Measurements from ENCODE around the gene MED25.

Gene MED25

DNA sequence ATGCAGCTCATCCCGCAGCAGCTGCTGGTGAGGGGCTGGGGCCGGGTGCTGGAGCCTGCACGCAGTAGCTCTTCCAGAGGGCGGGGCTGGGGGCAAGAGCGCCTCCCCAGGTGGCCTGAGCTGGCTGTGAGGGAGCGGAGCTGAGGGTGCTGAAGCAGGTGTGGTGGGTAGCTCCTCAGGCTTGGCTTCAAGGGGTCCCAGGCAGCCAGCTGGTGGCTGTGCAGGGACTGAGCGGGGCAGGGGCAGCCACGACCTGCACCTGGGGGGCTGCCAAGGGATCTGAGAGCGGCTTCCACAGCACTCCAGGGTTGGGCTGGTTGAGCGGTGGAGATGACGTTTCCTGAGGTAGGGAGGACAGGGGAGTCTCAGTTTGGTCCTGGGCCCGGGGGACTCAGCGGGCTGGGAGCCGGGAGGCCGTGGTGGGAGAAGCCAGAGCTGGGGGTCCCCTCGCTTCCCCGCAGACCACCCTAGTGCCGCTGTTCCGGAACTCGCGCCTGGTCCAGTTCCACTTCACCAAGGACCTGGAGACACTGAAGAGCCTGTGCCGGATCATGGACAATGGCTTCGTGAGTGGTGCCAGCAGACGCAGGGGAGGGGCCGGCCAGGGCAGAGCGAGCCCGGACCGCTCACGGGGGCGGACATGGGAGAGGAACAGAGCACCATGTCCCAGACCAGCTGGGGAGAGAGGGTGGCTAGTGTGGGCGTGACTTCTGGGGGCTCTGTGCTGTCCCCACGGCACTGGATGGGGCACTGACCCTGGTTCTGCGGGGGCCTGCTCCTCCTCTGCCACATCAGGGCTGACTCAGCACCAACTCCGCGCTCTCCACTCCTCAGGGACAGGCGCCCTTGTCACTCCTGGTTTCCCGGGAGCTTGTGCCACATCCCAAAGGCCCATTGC lies 40.2 kb downstream of the MED25 start:
- DNase-seq (ENCODE audit: low read depth), result no peak

DNA sequence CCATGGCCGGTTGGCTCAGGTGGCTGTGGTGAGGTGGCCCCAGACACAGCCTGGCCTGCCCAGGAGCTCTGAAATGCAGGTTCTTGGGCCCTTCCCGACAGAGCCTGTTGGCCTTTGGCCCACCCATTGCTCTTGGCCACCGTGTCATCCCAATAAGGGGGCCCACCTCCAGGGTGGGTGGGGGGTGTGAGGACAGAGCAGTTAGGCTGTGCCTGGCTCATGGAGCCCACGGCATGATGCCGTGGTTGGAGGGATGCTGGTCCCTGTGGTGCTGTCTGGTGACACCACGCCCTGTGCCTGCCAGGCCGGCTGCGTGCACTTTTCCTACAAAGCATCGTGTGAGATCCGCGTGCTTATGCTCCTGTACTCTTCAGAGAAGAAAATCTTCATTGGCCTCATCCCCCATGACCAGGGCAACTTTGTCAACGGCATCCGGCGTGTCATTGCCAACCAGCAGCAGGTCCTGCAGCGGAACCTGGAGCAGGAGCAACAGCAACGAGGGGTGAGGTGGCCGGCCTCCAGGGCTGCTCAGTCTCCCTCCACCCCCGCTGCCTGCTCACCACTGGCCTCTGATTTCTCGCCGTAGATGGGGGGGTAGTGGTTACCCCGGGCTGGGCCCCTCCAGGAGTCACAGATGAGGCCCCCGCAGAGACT lies 41.7 kb downstream of the MED25 start:
- no peak for DNase-seq (ENCODE audit: low read depth)

DNA sequence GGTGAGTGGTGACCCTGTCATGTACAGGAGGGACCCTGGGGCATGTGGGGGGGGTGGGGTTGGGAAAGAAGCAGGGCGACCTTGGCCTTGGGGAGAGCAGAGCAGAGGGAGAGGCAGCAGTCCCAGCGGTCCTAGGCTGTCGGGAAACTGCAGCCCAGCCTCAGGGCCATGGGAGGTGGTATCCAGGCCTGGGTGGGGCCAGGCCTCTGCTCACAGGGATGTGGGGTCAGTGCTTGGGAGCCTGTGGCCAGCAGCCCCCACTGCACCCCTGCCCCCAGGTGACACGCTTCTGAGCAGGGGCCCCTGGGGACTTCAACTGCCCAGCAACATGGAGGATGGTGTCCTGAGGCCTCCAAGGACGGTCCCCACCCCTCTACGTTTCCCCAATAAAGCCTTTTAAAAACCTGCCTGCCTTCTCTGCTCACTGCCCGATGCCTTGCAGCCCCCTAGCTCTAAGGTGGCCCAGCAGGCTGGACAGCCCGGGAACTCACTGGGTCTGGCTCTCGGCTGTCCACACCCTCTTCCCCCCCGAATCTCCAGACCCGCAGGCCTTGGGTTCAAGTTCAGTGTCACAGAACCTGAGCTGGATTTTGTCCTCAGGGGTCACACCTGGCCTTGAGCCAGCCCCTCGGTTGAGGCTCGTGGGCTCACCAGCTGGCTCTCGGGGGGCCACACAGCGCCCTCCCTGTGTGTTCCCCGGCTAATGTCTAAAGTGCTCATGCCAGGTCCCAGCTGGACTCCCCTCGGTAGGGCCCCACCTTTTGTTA lies 42.4 kb downstream of the MED25 start:
- DNase-seq (ENCODE audit: low read depth), result no peak

DNA sequence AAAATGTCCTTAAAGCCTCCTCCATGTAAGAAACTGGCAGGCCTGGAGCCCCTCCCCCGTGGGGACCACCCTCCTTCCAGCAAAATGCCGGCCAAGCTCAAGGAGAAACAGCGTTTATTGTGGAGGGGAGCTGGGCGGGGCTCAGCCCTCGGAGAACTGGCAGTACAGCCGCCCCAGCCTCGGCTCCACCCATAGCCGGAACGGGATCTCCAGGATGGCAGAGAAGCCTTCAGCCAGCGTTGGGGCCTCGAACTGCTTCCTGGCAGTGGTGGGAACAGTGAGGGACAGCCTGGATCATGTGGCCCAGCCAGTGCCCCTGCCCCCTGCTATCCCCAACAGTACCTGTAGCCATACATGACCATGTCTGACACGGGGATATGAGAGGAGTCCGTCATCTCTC lies 43.0 kb downstream of the MED25 start:
- no peak for DNase-seq (ENCODE audit: low read depth)

DNA sequence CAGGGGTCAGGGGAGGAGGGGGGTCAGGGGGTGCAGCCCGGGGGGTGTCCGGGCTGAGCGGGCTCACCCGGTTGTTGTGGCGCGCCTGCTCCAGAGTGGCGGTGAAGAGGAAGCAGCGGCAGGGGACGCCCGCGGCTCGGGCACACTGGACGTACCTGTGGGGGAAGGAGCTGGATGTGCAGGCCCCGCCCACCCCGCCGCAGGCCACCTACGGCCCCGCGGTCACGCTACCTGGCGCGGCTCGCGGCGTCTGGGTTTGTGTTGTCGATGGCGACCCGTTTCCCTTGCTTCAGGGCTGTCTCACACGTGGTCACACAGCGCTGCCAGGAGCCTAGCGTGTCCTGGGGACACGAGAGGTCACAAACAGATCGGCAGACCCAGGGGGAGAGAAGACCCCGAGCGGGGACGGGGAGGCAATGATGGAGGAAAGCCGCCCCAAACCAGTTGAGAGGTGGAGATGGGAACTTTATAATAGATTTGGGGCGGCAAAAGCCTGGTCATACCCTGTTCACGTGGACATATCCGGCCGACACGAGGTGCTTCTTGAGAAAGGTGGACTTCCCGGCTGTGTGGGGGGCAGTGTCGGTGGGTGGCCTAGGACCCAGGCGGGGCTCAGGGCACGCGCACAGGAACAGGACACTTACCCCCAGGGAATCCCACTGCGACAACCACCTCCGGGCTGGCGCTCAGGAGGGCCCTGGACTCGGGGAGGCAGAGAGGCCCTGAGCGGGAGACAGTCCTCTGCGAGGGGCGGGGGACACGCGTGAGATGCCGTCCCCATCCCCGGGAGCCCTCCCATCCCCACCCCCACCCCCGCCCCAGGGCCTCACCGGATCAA lies 43.7 kb downstream of the MED25 start:
- DNase-seq (ENCODE audit: low read depth), result no peak

DNA sequence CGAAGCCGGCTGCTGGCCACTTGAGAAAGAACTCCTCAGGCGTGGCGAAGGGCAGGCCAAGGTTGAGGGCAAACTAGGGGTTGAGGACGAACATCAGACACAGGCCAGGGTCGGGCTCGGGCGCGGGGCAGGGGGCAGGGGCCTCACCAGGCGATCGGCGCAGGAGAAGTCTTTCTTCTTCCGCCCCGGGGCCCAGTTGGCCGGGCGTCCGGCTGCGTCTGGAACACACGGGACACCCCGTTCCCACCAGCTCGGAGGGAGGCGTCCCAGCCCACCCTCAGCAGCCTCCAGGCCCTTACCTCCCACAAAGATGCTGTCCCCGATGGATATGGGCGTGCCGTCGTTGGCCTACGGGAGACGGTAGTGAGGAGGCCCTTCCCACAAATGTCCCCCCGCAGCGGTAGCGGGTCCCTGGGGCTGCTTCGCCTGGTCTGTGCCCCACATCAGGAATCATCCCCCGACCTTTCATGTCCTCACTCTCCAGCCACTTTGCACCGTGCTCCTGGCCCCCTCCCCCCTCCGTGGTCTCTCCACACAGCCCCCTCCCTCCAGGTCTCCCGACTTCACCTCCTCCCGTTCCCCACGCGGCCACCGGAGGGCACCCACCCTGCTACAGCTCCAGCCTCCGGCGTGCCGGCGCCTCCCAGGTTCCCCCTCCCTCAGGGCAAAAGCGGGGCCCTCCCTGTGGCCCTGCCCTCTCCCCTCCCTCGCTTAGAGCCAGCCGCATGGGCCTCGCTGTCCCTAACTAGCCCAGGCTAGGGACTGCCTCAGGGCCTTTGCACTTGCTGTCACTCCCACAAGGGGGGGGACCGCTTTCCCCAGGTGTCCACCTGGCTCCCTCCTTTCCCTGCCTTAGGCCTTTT lies 44.5 kb downstream of the MED25 start:
- DNase-seq (ENCODE audit: low read depth), result no peak

DNA sequence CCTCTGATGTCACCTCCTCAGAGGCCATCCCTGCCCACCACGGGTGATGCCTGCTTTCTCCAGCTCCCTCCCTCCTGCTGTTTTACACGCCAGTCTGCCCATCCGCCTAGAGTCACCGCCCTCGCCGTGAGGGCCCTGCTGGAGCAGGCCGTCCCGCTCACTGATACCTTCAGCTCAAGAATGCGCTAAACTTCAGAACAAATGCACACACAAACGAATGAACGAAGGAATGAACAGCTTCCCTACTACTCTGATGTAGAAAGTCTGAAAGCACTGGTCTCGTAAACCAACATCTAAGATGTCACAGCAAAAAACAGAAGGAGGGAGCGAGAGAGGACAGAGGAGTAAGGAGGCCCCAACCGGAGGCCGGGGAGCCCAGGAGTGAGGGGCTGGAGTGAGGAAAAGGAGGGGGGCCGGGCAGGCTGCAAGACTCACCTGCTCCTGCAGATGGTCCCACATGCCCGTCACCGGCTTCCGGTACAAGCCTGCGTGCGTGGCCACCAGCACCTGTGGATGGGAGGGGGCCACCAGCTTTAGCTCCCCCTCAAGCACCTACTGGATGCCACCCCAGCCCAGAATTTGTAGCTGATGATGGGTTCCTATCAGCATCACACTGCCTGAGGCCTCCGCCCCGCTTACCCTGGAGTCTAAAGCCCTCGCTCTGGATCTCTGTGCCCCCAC lies 45.3 kb downstream of the MED25 start:
- no peak for DNase-seq (ENCODE audit: low read depth)

DNA sequence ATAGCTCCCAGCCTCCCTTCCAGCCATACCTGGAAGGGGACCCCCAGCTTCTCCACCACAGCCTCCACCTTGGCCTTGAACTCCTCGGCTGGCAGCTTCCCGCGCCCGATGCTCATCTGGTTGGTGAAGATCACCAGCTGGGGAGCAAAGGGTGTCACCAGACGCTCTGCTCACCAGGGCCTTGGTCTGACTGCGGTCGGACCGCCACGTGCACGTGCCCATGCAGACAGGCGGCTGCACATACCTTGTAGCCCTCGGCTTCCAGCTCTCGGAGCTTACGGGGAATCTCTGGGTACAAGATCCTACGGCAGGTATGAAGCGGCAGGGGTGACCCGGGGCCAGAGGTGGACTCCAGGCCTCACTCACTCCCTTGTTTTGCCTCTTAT lies 45.8 kb downstream of the MED25 start:
- DNase-seq (ENCODE audit: low read depth), result no peak

DNA sequence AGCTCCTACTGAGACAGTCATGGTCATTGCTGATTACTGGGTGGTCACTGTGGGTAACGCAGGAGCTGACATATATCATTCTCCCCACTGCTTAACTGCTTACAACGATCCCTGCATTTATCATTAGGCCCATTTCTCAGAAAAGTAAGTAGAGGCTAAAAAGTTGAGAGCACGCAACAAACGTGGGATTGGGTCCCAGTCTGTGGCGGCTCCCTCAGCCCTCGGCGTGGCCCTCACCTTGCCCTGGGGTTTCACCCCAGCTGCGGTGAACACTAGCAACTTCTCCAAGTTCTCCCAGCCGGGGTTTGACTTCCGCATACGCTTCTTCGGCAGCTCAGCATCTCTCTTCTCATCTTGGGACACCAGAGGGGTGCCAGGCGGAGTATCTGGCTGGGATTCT lies 46.8 kb downstream of the MED25 start:
- DNase-seq (ENCODE audit: low read depth), result no peak

DNA sequence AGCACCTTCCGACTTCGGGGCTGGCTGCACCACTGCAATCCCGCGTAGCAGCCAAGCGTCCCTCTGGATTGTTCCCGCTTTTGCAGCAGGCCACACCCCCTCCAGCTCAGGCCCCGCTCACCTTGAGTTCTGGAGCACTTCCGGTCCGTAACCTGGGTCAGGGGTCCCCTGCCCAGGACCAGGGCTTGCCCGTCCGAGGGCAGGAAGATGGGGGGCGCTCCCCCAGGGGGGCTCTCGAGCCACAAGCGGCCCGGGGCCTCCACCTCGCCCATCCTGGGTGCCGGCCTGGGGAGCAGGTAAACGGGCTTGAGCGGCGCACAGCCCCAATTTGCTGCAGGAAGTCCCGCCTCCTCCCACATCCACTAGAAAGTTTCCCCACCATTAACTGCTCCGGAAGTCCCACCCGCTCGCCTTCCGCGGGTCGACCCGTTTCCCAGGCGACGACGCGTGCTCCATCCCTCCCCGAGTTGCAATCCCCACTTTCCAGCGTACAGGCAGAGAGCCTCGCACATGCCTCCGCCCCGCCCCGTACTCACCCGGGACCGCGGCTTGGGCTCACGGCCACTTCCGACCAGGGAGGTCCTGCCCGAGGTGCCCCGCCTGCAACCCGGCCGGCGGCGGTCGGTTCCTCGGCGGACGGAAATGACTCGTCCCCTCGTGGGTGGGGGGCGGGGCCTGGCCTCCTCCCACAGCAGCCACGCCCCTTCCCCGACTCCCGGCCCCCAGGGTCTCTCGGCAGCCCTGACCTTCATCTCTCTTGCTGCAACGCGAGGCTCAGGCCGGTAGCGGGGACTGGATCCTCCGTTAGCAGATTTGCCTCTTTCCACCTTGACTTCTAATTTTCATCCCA lies 49.1 kb downstream of the MED25 start, which contains the start of gene PNKP:
TSS of gene PNKP (minus strand) at position 644 of the 850 bp plus-strand sequence. CDS start at position 272, 372 bp downstream.
- DNase-seq (ENCODE audit: low read depth), result no peak

DNA sequence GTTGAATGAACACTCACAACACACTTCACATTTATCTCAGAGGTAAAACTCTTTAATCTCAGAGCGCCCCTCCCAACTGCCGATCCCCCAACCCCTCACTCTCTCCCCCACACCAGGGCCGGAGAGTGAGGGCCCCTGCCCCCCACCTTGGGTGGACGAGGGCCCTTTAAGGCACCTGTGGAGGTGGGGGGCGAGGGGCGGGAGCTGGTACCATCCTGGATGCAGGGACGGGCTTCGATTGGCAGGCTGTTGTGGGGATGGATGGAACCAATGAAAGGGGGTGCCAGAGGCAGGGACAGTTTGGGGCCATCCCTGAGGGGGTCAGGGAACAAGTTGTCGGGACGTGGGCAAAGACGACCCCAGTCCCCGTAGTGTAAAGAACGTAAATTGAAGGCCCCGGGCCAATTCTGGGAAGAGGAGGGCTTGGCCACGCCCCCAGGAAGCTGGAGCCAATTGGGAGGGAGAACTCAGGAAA lies 51.0 kb downstream of the MED25 start:
- DNase-seq (ENCODE audit: low read depth), result no peak

DNA sequence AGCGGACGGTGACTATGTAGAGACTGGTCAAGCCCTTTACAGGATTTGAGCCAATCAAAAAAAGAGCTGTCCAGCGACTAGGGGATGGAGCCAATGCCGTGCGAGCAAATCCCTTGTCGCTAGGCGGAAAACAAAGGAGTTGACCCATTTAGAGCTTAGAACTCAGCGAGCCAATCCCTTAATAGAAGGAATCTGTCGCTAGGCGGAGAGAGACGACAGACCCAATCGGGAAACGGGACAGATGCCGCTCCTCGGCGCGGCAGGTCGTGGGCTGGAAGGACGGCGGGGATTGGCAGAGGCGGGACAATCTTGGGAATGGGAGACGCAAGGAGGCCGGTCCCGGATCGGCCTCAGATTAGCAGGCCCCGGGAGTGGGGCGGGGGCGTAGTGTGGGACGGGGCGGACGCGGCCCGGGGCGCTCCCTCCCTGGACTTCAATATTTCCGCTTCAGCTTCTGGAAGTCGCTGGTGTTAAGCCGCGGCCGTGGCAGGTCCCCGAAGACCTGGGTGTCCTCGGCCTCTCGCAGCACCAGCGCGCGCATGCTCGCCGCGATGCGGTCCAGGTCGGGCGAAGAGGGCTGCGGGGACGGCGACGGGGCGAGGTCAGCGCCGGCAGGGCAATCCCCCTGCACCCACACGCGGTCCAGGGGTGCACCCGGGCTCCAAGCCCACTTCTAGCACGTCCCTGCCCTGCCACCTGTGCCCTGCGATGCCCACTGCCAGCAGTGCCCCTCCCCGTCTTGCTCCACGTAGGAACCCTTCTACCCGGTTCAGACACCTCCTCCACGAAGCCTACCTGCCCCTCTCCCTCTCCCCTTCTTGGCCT lies 51.6 kb downstream of the MED25 start:
- peak; percentile 100 for DNase-seq (ENCODE audit: low read depth)

DNA sequence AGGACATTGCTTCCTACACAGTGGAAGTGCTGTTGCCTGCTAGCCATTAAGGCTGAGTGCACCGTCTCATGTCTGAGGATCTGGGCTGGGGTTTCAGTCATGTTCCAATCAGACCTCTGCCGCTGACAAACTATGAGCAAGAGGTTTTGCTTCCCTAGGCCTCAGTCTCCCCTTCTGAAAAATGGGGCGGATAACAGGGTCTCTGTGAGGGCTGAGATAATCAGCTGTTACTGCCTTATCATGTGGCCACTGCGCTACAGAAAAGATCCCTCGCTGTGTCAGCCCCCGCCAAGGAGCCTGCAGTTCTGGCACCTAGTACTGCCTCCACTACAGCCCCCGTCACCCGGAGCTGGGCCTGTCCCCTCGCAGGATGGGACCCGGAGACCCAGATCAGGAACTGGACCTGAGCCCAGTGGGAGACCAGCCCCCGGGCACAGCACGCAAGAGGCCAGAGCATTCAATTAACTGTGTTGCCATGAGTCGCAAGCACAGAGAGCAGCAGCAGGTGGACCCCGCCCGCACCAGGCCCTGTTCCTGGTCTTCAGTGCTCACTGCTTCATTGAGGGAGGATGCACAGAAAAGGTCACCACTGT lies 52.3 kb downstream of the MED25 start:
- DNase-seq (ENCODE audit: low read depth), result no peak

DNA sequence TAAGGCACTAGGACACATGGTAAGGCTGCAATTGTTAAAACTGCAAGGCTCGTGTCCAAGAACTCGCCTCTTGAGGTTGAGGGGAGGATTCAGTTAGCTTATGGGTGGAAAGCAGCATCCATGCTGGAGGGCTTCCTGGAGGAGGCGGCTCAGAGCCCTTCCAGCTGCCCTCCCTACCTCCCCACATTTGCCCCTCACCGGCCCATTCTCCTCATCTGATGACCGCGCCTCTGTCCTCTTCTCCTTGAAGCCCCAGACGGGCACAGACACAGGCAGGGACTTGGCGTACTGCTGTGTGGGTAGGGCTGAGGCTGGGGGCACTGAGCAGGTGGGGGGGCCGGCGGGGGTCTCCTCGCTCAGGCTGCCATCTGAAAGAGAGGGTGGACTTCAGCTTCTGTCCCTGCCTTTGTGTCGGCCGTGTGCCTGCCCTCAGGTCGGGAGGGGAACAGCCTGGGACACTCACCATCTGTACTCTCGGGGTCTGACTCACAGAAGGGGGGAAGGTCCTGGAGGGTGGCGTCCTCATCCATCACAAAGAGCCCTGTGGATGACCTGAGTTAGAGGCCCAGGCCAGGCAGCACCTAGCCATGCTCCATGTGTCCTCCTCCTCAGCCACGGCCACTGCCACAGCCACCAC lies 53.4 kb downstream of the MED25 start:
- no peak for DNase-seq (ENCODE audit: low read depth)

DNA sequence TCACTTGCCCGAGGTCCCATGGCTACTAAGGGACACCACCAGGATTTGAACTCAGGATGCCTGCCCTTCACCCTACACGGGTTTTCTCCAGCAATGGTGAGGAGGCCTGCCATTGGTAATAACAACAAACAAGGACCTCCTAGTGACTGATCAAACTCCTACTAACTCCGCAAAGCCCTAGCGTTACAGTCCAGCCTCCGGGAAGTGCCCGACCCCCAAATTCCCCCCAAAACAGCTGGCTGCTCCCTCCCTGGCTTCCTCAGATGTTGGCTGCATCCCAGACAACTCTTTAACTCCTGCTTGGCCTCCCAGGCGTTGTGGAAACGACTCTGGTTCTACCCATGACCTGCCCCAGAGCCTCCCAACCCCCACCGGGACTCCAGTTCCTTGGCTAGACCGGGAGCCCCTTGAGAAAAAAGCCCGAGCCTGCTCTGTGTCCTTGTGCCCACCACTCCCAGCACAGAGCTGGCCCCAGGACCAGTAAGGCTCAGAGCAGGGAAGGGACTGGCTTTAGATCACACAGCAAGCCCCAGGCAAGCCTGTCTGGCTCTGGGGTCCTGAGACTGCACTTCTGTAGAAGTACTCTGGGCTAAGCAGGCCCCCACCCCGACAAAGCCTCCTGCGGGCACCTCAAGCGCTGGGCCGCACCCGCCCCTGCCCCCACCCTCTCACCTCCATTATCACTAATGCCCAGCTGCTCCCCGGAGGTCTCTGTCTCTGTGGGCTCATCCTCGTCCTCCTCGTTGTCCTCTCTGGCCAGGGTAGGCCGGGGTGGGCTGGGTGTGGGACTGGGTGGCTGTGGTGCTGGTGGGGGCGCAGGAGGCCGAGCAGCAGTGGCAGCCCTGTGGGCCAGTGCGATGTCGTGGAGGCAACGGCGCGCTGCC lies 54.4 kb downstream of the MED25 start:
- DNase-seq (ENCODE audit: low read depth), result no peak

DNA sequence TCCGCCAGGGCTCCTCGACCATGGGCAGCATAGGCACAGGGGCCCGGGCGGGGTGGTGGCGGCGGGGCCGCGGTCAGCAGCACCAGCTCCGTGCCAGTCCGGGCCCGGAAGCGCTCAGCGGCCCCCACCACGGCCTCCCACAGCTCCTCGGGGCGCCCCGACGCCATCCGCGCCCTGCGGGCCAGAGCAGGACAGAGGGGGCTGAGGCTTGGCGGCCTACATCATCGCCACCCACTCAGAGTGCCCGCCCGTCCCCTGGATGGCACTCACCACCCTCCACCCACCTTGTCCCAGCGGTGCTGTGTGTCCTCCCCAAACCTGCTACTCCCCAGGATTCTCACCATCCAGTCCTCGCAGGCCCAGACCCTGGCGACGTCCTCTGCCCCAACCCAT lies 55.0 kb downstream of the MED25 start:
- DNase-seq (ENCODE audit: low read depth), result no peak

Data from non-pigmented ciliary epithelial cell (primary cell).